Esophagus squamous epithelium (tissue), 4 donors: ENCODE measurements around the gene SNX9.

Experiments used
- POLR2A ChIP-seq, 4 donors: fragments of 450-650 bp; IDR thresholded peaks; one replicate each; pipeline ENCODE4 v1.6.1; 2017; ENCODE audit warnings: antibody characterized with exemption in 4 of 4, mild to moderate bottlenecking in 4 of 4, moderate library complexity in 3 of 4
- TF ChIP-seq, protein P1 (sequence below), 6 experiments: fragments of 450-650 bp in 4 of 6; fragments of 200-600 bp in 2 of 6; sonication (generic) in 2 of 6; IDR thresholded peaks; one replicate each; pipeline ENCODE4 v1.5.1; 2016 to 2019; ENCODE audit warnings: antibody characterized with exemption in 6 of 6, mild to moderate bottlenecking in 4 of 6, moderate library complexity in 4 of 6

DNA sequence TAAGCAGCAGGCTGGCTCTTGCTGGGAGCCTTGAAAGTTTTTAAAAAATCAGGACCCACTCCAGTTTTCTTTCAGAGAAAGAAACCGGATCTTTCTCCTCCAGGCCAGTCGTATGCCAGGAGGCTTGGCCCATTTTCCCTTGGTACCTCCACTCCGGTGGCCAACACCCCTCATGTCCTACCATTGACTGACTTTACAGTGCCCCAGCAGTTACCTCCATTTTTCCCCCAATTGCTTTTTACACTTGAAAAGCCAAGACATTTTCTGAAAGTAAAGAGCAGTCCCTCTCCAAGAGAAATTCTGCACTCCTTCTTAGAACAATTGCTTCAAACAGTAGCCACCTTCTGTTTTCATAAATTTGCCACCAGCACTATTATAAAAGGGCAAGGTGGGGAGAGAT lies 47.7 kb upstream of the SNX9 start:
- TF ChIP-seq, protein P1, sequence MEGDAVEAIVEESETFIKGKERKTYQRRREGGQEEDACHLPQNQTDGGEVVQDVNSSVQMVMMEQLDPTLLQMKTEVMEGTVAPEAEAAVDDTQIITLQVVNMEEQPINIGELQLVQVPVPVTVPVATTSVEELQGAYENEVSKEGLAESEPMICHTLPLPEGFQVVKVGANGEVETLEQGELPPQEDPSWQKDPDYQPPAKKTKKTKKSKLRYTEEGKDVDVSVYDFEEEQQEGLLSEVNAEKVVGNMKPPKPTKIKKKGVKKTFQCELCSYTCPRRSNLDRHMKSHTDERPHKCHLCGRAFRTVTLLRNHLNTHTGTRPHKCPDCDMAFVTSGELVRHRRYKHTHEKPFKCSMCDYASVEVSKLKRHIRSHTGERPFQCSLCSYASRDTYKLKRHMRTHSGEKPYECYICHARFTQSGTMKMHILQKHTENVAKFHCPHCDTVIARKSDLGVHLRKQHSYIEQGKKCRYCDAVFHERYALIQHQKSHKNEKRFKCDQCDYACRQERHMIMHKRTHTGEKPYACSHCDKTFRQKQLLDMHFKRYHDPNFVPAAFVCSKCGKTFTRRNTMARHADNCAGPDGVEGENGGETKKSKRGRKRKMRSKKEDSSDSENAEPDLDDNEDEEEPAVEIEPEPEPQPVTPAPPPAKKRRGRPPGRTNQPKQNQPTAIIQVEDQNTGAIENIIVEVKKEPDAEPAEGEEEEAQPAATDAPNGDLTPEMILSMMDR (IDR thresholded peaks at IDR 0.05), result no peak
- TF ChIP-seq POLR2A (IDR thresholded peaks at IDR 0.05), result no peak
